GM21390 (cell line): Measurements from ENCODE around the gene RYR3.
"Not testable (repeated sequence)": the region's sequence is repeated elsewhere in the genome, so short reads cannot be mapped to it uniquely, and the experiment has no call there.

ENCODE experiments used
- ATAC-seq: cut with Tn5 transposase; IDR thresholded peaks from one replicate; pipeline ENCODE4 v1.9.1; 2021; ENCODE audit not compliant: unreplicated experiment

Gene RYR3

GRCh38 chr15:33813891-33814290, 503.1 kb downstream of the RYR3 start:
- no peak for ATAC-seq

- ATAC-seq, result not testable (repeated sequence)
Measured at GRCh38 chr15:33819499-33819898, 508.7 kb downstream of the RYR3 start.

DNA sequence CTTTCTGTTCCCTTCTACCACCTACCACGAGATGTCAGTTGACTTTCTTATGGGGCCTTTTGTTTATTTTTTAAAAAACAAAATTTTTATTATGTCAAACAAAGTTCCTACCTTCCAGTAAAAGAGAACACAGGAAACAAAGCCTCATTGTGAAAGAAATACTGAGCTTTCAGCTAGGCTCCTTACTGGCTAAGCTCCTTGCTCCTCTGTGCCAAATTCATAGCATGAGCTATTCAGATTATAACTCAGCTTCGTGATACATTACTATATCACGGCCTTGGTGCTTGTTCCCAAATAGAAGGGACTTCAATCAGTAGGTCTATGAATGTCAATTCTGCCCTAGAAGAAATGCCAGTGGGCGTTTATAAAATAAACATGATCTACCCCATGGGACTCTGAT, 511.7 kb downstream of the RYR3 start:
- ATAC-seq, result no peak

DNA sequence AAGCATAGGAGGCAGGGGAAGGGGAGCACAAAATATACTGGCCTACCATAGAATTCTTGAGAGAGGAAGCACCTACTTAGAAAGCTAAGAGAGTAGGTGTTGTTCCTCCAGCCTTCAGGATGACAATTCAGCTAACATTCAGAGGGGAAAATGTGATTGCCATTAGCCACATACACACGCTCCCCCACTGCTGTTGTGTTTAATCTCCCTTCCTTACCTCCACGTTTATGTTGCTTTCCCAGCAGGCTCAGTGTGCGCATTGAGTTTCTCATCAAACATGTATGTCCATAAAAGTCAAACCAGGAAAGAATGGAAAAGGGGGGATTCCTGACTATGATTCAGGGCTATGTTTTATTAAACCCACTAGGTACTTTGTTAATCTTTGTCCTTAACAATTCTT, 512.4 kb downstream of the RYR3 start:
- no peak for ATAC-seq

- no peak for ATAC-seq
Measured at GRCh38 chr15:33825453-33825852, 514.7 kb downstream of the RYR3 start.

GRCh38 chr15:33826201-33826600, 515.4 kb downstream of the RYR3 start:
- no peak for ATAC-seq

DNA sequence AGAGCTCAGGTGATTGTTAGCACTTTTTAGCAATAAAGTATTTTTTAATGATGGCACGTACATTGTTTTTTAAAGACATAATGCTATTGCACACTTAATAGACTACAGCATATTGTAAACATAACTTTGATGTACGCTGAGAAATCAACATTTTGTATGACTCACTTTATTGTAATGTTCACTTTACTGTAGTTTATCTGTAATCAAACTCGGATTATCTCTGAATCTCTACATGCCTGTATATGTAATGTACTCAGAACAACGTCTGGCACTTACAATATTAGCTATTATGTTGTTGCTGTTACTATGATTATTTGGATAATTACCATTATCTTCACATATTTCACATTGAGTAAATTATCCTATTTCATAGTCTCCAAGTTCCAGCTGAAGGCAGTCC, 519.6 kb downstream of the RYR3 start:
- no peak for ATAC-seq

DNA sequence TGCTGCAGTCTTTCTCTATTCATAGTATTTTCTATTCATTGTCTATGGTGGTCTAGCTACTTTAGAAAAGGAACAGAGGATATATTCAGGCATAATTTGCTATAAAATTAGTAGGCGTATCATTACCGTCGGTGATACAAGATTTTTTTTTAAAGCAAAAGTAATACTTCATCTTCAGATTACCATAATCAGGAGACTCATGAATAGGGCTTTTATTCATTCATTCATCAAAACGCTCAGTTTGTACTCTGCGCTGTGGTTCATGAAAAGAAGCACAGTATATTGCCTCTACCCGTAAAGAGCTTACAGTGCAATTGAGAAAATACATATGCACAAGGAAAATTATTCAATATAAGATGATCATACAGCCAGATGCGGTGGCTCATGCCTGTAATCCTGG, 520.9 kb downstream of the RYR3 start:
- no peak for ATAC-seq

DNA sequence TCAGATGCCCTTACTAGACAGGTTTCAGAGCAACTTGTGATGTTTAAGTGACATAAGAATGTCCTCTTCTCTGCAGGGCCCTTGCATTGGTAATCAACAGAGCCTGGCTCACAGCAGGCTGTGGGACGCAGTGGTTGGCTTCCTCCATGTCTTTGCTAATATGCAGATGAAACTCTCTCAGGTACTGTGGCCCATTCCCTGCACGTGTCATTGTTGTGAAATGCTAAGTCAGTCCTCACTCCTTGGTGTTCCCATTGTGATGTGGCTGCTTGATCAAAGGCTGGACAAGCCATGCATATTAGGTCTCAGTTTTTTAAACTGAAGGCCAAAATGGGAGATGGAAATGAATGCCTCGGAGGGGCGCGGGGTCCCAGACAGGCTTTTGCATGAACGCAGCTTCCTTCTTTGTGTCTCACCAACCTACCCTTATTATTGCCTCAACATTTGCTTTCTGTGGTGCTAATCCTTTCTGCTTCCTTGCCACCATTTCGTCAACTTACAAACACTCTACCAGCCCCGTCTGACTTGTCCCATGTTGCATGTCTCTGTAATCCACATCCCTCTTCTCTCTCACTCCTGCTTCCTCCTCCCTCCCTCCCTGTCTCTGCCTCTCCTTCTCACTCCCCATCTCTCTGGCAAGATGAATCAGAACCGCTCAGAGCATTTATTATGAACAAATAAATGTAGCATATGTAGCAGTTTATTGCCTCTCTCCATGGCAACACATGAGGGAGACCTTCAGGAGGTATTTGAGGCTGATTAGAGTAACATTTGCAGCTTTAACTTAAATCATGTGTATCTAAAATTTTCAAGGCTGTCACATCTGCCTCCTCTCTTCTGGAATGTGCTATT, 524.4 kb downstream of the RYR3 start:
- no peak for ATAC-seq

DNA sequence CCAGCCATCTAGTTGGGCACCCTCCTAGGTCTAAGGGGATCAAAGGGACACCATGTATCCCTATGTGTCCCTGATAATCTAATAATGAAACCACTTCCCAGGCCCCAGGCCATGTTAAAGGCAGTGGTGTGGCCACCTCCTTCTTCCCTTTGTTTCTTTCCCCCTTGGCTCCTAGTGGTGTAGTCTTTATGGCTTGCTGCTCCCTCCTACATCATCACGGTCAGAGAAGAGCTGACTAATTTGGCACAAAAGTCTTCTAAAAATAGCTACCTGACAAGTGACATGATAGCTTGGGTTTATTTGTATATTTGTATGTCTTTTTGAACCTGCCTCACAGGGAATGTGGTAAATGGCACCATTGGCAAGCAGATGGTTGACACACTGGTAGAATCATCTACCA, 526.5 kb downstream of the RYR3 start:
- ATAC-seq, result no peak

- ATAC-seq, result no peak
Measured at GRCh38 chr15:33839540-33839939, 528.8 kb downstream of the RYR3 start.

GRCh38 chr15:33840615-33841014, 529.8 kb downstream of the RYR3 start:
- ATAC-seq, result no peak

GRCh38 chr15:33844186-33844585, 533.4 kb downstream of the RYR3 start:
- no peak for ATAC-seq

GRCh38 chr15:33844597-33844996, 533.8 kb downstream of the RYR3 start:
- ATAC-seq, result no peak

DNA sequence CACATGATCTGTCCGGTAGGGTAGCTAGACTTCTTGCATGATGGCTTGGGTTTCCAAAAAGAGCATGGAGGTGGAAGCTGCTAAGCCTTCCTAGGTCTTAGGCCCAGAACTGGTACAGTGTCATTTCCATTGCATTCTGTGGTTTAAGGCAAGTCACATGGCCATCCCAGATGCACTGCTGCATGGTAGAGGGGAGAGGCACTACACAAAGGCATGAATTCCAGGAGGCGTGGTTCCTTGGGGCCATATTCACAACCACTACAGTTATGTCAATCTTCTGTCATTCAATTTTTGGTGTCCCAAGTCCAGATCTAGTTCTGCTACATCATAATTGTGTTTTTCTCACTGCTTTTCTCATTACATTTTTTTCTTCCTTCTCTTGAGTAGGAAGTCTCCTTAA, 535.4 kb downstream of the RYR3 start:
- no peak for ATAC-seq

- ATAC-seq, result no peak
Measured at GRCh38 chr15:33846862-33847261, 536.1 kb downstream of the RYR3 start.

GRCh38 chr15:33848011-33848410, 537.2 kb downstream of the RYR3 start:
- ATAC-seq, result no peak

DNA sequence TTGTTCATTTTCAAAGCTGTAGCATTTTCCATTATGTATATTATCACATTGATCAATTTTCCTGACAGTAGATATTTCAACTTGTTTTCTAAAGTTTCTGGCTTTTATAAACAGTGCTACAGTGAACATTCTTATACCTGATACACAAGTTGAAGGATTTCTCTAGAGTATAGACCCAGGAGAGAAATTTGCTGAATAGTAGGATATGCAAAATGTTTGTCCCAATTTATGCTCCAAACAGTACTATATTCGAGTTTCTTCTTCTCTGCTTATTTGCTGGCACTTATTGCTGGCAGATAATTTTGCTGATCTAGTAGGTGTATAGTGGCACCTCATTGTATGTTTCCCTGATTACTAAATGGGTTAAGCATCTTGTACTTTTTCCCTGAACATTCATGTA, 540.3 kb downstream of the RYR3 start:
- no peak for ATAC-seq

- ATAC-seq, result no peak
Measured at GRCh38 chr15:33852094-33852493, 541.3 kb downstream of the RYR3 start.

- ATAC-seq, result no peak
Measured at GRCh38 chr15:33852570-33852969, 541.8 kb downstream of the RYR3 start.

GRCh38 chr15:33857726-33858125, 547.0 kb downstream of the RYR3 start:
- ATAC-seq, result no peak

- ATAC-seq, result no peak
Measured at GRCh38 chr15:33858836-33859235, 548.1 kb downstream of the RYR3 start.

GRCh38 chr15:33859992-33860545, 549.3 kb downstream of the RYR3 start:
- ATAC-seq, result no peak
